Hematopoietic multipotent progenitor cell treated with erythropoietin and hydrocortisone succinate and interleukin-3 and kit ligand, for 17 days (in vitro differentiated cells): ENCODE results near the gene GRM2.
"Not testable (repeated sequence)": the region's sequence is repeated elsewhere in the genome, so short reads cannot be mapped to it uniquely, and the experiment has no call there.

Experiments
- DNase-seq: peaks from one replicate; pipeline ENCODE4 v3.0.0-alpha.2; 2015; ENCODE audit warnings: low spot score

The GRM2 gene

DNA sequence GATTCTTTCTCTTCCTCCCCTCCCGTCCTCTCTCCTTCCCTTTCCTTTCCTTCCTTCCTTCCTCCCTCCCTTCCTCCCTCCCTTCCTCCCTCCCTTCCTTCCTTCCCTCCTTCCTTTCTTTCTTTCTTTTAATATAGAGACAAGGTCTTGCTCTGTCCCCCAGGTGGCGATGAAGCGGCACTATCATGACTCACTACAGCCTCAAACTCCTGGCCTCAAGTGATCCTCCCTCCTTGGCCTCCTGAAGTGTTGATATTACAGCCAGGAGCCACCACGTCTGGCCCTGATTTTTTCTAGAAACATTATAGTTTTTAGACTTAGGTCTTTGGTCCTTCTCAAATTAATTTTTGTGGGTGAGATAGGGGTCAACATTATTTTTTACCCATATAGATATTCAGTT is 15.5 kb downstream of the GRM2 start:
- DNase-seq = no peak

DNA sequence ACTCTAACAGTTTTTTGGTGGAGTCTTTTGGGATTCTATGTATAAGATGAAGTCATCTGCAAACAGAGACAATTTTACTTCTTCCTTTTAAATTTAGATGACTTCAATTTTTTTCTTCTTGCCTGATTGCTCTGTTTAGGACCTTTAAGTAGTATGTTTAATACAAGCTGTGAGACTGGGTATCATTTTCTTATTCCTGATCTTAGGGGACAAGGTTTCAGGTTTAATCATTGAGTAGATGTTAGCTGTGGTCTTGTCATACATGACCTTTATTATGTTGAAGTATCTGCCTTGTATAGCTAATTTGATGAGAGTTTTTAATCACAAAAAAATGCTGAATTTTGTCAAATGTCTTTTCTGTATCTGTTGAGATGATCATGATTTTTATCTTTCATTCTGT is 20.6 kb downstream of the GRM2 start:
- DNase-seq = no peak

DNA sequence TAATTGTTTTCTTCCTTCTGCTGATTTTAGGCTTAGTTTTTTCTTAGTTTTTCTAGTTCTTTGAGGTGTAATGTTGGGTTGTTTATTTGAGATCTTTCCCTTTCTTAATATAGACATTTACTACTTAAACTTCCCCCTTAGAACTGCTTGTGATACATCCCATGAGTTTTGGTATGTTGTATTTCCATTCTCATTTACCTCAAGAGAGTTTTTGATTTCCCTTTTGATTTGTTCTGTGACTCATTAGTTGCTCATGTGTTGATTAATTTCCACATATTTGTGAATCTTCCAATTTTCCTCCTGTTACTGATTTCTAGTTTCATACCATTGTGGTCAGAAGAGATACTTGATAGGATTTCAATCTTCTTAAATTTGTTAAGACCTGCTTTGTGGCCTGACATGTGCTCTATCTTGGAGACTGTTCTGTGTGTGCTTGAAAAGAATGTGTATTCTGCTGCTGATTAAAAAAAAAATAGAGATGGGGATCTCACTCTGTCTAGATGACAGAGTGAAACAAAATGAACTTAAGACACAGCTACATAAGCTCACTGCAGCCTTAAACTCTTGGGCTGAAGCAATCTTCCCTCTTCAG is 22.3 kb downstream of the GRM2 start:
- no peak for DNase-seq

DNA sequence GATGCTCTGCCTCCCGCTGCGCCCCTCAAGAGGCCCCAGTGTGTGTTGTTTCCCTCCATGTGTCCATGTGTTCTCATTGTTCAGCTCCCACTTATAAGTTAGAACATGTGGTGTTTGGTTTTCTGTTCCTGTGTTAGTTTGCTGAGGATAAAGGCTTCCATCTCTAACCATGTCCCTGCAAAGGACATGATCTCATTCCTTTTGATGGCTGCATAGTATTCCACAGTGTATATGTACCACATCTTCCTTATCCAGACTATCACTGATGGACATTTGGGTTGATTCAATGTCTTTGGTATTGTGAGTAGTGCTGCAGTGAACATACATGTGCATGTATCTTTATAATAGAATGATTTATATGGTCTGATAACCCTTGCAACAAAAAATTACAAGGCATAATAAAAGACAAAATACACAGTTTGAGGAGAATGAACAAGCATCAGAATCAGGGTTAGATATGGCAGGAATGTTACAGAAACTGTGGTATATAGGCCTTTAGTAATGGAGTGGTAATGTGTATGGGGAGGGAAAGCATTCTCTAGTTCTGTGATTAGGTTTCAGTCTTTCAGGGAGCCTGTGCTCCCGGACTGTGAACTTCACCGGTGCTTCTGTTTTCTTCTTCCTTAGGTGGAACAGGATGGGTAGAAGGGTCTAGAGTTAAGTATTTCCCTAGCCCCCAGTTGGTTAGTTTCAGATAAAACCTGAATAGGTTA is 27.1 kb downstream of the GRM2 start:
- DNase-seq = no peak

DNA sequence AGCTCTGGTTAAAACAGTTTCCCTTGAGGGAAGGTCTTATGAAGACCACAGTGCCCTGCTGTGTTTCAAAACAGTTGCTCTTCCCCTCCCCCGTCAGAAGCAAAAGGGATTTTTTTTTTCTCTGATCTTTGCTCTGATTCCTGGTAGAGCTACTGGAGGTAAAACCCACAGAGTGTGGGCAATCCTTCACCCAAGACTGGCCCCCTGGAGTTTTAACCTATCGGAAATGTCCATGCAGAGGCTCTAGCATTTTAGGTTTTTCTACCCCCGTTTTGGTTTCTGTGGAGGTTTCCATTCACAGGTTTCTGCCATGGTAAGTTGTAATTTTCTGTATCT is 27.7 kb downstream of the GRM2 start:
- DNase-seq = no peak

DNA sequence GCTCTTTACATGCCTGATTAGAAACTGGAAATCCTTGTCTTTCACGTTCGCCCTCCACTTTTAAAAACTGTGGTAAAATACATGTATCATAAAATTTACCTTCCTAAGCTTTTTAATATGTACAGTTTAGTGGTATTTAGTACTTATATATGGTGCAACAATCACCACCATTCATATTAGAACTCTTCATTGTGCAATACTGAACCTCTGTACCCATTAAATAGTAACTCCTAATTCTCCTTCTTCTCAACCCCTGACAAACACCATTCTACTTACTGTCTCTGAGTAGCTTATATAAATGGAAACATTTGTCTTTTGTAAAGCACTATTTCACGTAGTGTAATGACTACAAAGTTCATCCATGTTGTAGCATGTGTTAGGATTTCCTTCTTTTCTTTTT is 28.2 kb downstream of the GRM2 start:
- DNase-seq = no peak

DNA sequence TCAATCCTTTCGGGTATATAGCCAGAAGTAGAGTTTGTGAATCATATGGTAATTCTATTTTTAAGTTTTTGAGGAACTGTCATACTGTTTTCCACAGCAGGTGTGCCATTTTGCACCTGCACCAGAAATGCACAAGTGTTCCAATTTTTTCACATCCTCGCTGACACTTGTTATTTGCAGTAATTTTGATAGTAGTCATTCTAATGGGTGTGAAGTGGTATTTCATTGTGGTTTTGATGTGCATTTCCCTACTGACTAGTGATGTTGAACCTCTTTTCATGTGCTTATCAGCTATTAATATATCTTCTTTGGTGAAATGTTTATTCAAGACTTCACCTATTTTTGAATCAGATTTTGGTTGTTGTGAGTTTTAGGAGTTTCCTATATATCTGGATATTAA is 29.1 kb downstream of the GRM2 start:
- no peak for DNase-seq

DNA sequence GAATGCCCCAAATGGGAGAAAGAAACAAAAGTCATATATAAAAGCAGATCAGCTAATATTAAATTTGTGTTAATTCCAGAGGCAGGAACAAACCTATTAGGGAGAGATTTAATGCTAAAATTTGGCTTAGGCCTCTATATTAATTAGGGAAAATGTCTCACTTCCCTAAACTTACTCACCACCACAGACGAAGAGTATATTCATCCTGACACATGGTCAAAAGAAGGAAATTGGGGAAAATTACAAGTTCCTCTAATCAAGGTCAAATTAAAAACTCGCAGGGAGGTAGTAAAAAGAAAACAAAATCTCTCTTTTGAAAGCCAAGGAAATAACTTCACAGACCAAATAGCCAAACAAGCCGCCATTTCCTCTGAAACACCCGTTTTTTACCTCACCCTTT is 32.2 kb downstream of the GRM2 start:
- no peak for DNase-seq

DNA sequence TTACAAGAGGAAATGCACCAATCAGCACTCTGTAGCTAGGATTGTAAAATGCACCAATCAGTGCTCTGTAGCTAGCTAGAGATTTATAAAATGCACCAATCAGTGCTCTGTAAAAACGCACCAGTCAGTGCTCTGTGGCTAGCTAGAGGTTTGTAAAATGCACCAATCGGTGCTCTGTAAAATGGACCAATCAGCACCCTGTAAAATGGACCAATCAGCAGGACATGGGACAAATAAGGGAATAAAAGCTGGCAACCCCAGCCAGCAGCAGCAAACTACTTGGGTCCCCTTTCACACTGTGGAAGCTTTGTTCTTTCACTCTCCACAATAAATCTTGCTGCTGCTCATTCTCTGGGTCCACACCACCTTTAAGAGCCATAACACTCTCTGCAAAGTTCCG is 35.5 kb downstream of the GRM2 start:
- DNase-seq = not testable (repeated sequence)

DNA sequence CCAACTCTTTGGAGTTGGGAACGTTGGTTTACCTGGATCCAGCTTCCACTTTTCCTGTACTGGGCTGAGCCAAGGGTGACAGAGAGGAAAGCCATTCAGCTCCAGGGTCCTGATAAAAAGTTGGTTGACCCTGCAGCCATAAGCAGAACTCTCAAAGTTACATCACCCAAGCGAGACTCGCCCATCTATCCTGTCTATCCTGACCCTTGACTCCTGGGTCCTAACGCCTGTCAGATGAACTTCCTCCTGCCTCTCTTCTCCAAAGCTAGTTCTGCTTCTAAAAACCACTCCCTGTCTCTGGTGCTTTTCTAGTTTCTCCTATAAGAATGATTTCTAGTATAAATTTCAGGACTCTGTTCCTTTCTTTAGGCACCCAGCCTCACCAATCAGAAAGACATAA is 36.1 kb downstream of the GRM2 start:
- DNase-seq = not testable (repeated sequence)

DNA sequence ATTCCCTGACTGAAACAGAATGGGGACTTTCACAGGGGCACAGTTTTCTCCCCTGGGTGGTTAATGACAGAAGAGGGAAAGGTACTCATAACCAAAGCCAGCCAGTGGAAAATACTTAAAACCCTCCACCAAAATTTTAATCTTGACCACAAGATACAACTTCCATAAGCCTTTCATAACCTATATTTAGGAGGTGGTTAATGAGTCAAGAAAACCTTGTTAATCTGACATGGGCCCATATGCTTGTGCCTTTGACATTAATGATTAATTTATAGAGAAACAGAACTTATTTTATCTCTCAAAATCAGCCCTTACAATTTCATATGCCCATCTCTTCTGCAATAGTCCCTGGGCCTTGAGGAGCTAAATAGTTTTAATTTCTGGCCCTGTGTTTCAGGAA is 41.0 kb downstream of the GRM2 start:
- DNase-seq = no peak

DNA sequence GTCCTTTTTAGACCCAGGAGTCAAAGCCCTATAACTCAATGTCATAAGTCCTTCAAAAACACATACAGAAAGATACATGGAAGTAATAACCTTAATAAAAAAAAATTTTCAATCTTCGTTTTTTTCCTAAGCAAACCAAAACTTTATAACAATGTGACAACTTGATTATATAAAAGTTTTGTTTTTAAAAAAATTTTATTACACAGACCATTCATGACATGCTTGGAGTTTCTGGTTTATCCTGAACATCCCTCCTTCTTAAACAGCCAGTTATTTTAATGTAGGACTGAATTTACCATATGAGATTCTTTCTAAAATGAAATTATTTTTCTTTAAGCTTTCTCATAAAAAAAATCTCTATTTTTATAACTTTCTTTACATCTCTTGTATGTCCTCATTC is 41.5 kb downstream of the GRM2 start:
- no peak for DNase-seq

DNA sequence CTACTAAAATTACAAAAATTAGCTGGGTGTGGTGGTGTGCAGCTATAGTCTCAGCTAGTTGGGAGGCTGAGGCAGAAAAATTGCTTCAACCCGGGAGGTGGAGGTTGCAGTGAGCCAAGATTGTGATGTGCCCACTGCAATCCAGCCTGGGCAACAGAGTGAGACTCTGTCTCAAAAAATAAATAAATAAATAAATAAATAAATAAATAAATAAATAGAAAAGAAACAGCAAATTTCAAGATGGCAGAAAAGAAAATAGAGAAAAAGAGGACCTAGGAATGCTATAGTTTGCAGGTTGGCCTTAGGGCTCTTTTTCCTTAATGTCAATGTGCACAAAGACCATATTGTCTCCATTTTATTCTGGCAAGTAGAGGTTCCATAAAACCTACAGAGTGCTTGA is 44.0 kb downstream of the GRM2 start:
- DNase-seq = no peak

DNA sequence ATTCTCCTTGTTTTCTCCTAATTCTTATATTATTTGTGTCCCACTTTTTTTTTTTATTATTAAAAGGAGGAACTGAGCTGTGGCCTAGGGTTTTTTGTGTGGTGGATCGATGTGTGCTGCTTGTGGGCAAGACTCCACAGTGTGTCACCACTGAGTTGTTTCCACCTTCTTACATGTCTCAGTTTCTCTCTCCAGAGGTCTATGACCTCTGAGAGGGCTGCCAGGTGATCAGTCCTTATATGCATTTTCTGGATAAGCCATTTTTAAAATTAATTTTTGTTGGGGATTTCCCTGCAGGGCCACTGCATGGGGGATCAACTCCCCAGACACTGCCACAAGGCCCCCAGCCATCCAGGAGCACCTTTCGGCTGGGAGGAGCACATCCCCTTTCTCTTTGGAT is 44.4 kb downstream of the GRM2 start:
- no peak for DNase-seq

DNA sequence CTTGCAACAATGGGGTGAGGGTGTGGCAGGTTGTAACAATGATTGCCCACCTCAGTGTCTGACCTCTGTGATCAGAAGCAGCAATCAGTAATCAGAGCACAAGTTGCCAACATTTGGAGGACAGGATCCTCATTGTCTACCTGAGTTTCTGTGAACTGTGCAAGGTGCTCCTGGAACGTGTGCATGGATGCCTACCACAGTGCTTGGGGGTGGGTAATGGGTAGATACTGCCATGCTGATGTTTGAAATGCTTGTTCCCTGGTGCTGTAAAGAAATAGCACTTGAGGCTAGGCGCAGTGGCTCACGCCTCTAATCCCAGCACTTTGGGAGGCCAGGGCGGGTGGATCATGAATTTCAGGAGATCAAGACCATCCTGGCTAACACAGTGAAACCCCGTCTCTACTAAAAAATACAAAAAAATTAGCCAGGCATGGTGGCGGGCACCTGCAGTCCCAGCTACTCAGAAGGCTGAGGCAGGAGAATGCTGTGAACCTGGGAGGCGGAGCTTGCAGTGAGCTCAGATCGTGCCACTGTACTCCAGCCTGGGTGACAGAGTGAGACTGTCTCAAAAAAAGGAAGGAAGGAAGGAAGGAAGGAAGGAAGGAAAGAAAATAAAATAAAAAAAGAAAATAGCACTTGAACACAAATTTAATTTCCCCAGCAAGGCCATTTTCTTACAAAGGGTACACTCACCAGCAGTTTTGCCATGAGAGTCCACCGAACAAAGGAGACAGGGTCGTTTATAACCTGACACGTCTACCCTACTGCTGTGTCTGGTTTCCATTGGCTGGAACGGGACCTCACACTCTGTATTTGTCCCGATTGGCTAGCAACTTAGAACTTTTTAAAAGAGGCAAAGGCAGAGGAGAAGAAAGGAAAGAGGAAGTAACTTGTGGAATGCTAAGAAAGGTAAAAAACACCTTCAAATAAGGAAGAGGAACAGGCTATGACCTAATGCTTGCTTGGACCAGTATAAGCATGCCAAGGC is 47.2 kb downstream of the GRM2 start:
- not testable (repeated sequence) for DNase-seq

DNA sequence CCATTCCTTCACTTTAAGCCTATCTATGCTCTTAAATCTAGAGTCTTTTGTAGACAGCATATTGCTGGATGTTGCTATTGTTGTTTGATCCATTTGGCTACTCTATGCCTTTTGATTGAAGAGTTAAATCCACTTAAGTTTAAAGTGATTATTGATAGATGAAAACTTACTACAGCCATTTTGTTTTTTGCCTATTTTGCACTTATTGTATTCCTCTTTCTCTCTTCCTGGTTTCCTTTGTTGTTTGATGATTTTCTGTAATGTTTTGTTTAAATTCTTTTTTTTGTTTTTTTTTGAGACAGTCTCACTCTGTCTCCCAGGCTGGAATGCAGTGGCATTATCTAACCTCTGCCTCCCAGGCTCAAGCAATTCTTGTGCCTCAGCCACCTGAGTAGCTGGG is 52.3 kb downstream of the GRM2 start:
- DNase-seq = no peak
